ENCODE results near the gene EPB41L4B. TPM values are rescaled to one million over a fixed set of nuclear protein-coding genes. Genes with fewer than 3 reads are reported as not detected.

Gene EPB41L4B
- total RNA-seq, 1 experiment from 2014 or later = 20.2 TPM

DNA sequence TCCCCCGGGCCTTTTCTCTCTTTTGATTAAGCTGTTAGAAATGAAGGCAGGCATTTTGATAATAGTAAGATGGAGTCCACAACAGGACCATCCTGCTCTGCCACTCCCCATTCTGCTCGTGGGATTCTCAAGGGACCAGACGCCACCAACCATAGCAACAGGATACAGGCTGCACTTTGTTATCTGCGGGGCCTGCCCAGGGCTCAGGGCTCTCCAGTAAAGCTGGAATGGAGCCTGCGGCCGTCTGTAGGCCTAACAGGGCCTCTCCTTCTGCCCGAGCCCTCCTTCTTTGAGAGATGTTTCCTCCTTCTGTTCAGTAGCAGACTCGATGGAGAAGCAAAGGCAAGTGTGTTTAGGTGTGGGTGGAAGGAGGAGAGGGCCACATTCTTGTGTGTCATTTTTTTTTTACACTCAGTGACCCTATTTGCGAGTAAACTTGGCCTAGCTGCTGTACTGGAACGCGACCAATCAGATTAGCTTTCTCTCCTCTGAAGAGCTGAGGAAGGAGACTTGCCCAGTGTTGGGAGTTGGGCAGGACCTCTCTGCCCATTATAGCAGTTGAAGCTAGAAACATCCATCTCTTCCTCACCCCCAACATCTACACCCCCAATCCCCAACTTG lies 8.9 kb upstream of the EPB41L4B start:
- peak overlapping the region; percentile 52 for H3K4me3 Mint-ChIP-seq (ENCODE audit: unreplicated experiment)

DNA sequence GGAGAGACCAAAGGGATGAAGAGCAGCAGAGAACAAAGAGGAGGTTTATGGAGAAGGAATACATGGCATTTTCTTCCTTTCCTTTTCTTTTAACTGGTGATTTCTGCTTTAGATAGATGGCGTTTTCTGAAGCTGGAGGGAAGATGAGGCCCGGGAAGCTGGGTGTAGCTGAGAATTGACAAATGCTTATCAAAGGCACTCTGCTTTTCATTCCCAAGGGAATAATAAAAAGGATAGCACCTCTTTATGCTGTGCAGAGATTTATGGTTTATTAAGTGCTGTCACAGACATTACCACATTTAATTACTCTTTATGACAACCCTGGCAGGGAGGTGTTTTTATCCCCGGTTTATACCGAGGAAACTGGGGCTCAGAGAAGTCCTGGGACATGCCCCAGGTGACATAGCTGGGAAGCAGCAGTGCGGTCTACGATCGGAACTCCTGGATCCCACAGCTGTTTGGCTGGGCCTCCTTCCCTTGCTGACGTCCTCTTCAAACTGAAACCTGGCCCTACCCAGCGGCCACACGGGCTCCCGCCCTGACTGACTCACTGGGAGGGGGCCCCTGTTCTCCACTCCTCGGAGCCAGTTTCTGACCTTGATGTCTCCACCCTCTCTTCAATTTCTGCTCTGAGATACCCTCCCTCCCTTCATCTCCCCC lies 8.2 kb upstream of the EPB41L4B start:
- no peaks in the 10 kb centered on the region for H3K36me3 Mint-ChIP-seq (ENCODE audit: insufficient read depth, unreplicated experiment)
- H3K9me3 Mint-ChIP-seq (ENCODE audit: unreplicated experiment) = no peaks in the 10 kb centered on the region
- TSS peak; percentile 72 for BruUV-seq (replicated peaks)
- TF ChIP-seq, protein P1, sequence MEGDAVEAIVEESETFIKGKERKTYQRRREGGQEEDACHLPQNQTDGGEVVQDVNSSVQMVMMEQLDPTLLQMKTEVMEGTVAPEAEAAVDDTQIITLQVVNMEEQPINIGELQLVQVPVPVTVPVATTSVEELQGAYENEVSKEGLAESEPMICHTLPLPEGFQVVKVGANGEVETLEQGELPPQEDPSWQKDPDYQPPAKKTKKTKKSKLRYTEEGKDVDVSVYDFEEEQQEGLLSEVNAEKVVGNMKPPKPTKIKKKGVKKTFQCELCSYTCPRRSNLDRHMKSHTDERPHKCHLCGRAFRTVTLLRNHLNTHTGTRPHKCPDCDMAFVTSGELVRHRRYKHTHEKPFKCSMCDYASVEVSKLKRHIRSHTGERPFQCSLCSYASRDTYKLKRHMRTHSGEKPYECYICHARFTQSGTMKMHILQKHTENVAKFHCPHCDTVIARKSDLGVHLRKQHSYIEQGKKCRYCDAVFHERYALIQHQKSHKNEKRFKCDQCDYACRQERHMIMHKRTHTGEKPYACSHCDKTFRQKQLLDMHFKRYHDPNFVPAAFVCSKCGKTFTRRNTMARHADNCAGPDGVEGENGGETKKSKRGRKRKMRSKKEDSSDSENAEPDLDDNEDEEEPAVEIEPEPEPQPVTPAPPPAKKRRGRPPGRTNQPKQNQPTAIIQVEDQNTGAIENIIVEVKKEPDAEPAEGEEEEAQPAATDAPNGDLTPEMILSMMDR (IDR thresholded peaks at IDR 0.05; ENCODE audit: unreplicated experiment) = no peak
- ChIA-PET POLR2A (interaction anchor here (0.6 to 2.1 kb wide), 14 partner anchors 11 to 554 kb away, joined by 3 to 10 read pairs (median 4); partner anchors contain the start of gene TMEM245), CTCF (interaction anchor here (0.6 to 5.5 kb wide), 8 partner anchors 18 to 192 kb away, joined by 3 to 39 read pairs (median 4); no protein-coding TSS in a partner anchor)
- peak; percentile 90 for DNase-seq (ENCODE audit: unreplicated experiment)
- peaks cover 66% of the 10 kb centered on the region for H3K4me1 Mint-ChIP-seq (ENCODE audit: insufficient read depth, unreplicated experiment)
- H3K27ac Mint-ChIP-seq (ENCODE audit: low read depth, unreplicated experiment) = peak overlapping the region; percentile 92
- intact Hi-C loops (cut with micrococcal nuclease) = loop anchor here (1.0 to 10.0 kb wide), 7 partner anchors 16 to 854 kb away; partner anchors contain the start of gene ACTL7B
- H3K27me3 Mint-ChIP-seq (ENCODE audit: insufficient read depth, unreplicated experiment) = no peaks in the 10 kb centered on the region
- peak overlapping the region; percentile 52 for H3K4me3 Mint-ChIP-seq (ENCODE audit: unreplicated experiment)

More for the DNA sequence above, 8.9 kb upstream of the EPB41L4B start:
- POLR2A ChIA-PET = interaction anchor here (0.6 to 2.1 kb wide), 10 partner anchors 11 to 215 kb away, joined by 3 to 10 read pairs (median 4); partner anchors contain the start of gene TMEM245
- TF ChIP-seq, protein P1 (IDR thresholded peaks at IDR 0.05; ENCODE audit: unreplicated experiment) = no peak
- CTCF ChIA-PET = interaction anchor here (0.6 to 5.5 kb wide), 10 partner anchors 8 to 231 kb away, joined by 3 to 39 read pairs (median 4); no protein-coding TSS in a partner anchor
- Mint-ChIP-seq H3K27me3 (ENCODE audit: insufficient read depth, unreplicated experiment) (no peaks in the 10 kb centered on the region), H3K27ac (ENCODE audit: low read depth, unreplicated experiment) (peak overlapping the region; percentile 92), H3K4me1 (ENCODE audit: insufficient read depth, unreplicated experiment) (peaks cover 66% of the 10 kb centered on the region), H3K36me3 (ENCODE audit: insufficient read depth, unreplicated experiment) (no peaks in the 10 kb centered on the region), H3K9me3 (ENCODE audit: unreplicated experiment) (no peaks in the 10 kb centered on the region)
- BruUV-seq (replicated peaks) = no TSS peak
- no peak for DNase-seq (ENCODE audit: unreplicated experiment)
- intact Hi-C loops (cut with micrococcal nuclease) = loop anchor here (1.0 to 10.0 kb wide), 7 partner anchors 15 to 855 kb away; partner anchors contain the start of gene ACTL7B

DNA sequence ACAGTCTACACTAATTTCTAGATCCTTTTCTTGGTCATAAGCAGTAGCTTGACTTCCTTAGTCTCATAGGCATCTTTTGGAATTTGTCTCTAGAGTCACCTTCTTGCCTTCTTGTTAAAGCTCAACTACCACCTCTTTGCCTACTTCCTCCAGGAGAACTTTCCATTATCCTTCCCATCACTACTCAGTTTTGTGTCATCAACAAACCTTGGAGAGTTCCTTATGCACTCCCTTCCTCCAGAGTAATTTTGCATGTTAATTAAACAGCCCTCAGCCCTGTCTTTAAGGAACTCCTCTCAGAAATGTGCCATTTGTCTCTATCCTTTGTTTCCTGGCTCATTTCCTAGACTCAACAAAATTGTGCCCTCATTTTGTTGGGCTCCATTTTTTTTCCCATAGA lies 4.2 kb upstream of the EPB41L4B start:
- H3K4me1 Mint-ChIP-seq (ENCODE audit: insufficient read depth, unreplicated experiment) = peaks cover 56% of the 10 kb centered on the region
- no peak for DNase-seq (ENCODE audit: unreplicated experiment)
- ChIA-PET CTCF (interaction anchor here (0.6 to 1.4 kb wide), 4 partner anchors 20 to 140 kb away, joined by 3 to 9 read pairs (median 3); no protein-coding TSS in a partner anchor), POLR2A (interaction anchor here (1.2 to 1.6 kb wide), 2 partner anchors 9 to 48 kb away, joined by 4 to 6 read pairs; no protein-coding TSS in a partner anchor)
- H3K27ac Mint-ChIP-seq (ENCODE audit: low read depth, unreplicated experiment) = no peak overlapping the region
- intact Hi-C loops (cut with micrococcal nuclease) = loop anchor here (5.0 to 10.0 kb wide), 4 partner anchors 142 to 850 kb away; partner anchors contain the start of gene ACTL7B
- no peak overlapping the region for H3K4me3 Mint-ChIP-seq (ENCODE audit: unreplicated experiment)
- TF ChIP-seq, protein P1 (IDR thresholded peaks at IDR 0.05; ENCODE audit: unreplicated experiment) = no peak
- BruUV-seq (replicated peaks) = no TSS peak
- H3K36me3 Mint-ChIP-seq (ENCODE audit: insufficient read depth, unreplicated experiment) = no peaks in the 10 kb centered on the region
- H3K27me3 Mint-ChIP-seq (ENCODE audit: insufficient read depth, unreplicated experiment) = no peaks in the 10 kb centered on the region
- H3K9me3 Mint-ChIP-seq (ENCODE audit: unreplicated experiment) = no peaks in the 10 kb centered on the region

DNA sequence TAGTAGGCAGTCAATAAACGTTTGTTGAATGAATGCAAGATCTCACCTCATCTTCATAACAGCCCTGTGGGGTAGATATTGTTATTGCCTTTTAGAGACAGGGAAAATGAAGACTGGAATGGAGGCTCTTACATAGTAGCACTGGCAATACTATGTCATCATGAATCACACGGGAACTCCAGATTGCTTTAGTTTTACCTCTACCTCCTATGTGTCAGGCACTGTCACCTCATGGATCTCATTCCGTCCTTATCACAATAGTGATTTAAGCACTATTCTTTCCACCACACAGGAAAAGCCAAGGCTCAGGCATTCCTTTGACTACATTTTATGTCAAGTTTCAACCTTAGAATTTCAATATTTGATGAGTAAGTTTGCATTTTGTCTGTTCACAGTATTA lies 2.9 kb upstream of the EPB41L4B start:
- no peak overlapping the region for H3K4me3 Mint-ChIP-seq (ENCODE audit: unreplicated experiment)
- POLR2A ChIA-PET = no interaction called here
- intact Hi-C loops (cut with micrococcal nuclease) = loop anchor here (10.0 kb wide), 3 partner anchors 201 to 849 kb away; partner anchors contain the start of gene ACTL7B
- DNase-seq (ENCODE audit: unreplicated experiment) = no peak
- H3K27ac Mint-ChIP-seq (ENCODE audit: low read depth, unreplicated experiment) = no peak overlapping the region
- H3K4me1 Mint-ChIP-seq (ENCODE audit: insufficient read depth, unreplicated experiment) = peaks cover 46% of the 10 kb centered on the region
- TF ChIP-seq, protein P1 (IDR thresholded peaks at IDR 0.05; ENCODE audit: unreplicated experiment) = no peak
- H3K36me3 Mint-ChIP-seq (ENCODE audit: insufficient read depth, unreplicated experiment) = no peaks in the 10 kb centered on the region
- BruUV-seq (replicated peaks) = no TSS peak
- no peaks in the 10 kb centered on the region for H3K9me3 Mint-ChIP-seq (ENCODE audit: unreplicated experiment)
- H3K27me3 Mint-ChIP-seq (ENCODE audit: insufficient read depth, unreplicated experiment) = no peaks in the 10 kb centered on the region
- CTCF ChIA-PET = interaction anchor here (1.2 kb wide), 1 partner anchor 21 kb away, joined by 3 read pairs; no protein-coding TSS in a partner anchor

Data from MCF 10A (cell line).